GM06990 (cell line): Measurements from ENCODE around the gene VSIG4.

Source experiments
- DNase-seq: peaks from one replicate; pipeline ENCODE4 v3.0.0-alpha.2; 2011; ENCODE audit not compliant: insufficient read length; ENCODE audit errors: extremely low read depth
- H3K27me3 ChIP-seq: replicated peaks from 2 replicates; pipeline ENCODE4 v1.6.0; 2011; ENCODE audit warnings: low read length; ENCODE audit not compliant: control insufficient read depth, insufficient read depth
- H3K36me3 ChIP-seq: 2 replicates; pipeline ENCODE4 v1.5.1; 2011; ENCODE audit warnings: low read length; ENCODE audit not compliant: control insufficient read depth, insufficient read depth
- H3K4me3 ChIP-seq: replicated peaks from 2 replicates; pipeline ENCODE4 v1.5.1; 2011; ENCODE audit warnings: low read depth, mild to moderate bottlenecking, control low read depth, low read length
- CTCF ChIP-seq: IDR thresholded peaks from 2 replicates; pipeline ENCODE4 v1.5.1; 2011; ENCODE audit warnings: low read length, control low read depth, mild to moderate bottlenecking, inconsistent platforms; ENCODE audit not compliant: insufficient read depth, poor library complexity, severe bottlenecking

Gene VSIG4

GRCh38 chrX:66022632-66023384 lies 17.1 kb downstream of the VSIG4 start:
- Histone ChIP-seq H3K4me3 (no peak overlapping the region), H3K36me3 (no peaks in the 10 kb centered on the region), H3K27me3 (no peaks in the 10 kb centered on the region)
- TF ChIP-seq CTCF = peak; percentile 36
- no peak for DNase-seq

GRCh38 chrX:66021765-66022631 lies 17.9 kb downstream of the VSIG4 start:
- Histone ChIP-seq H3K4me3 (no peak overlapping the region), H3K36me3 (no peaks in the 10 kb centered on the region), H3K27me3 (no peaks in the 10 kb centered on the region)
- no peak for DNase-seq
- TF ChIP-seq CTCF = no peak

DNA sequence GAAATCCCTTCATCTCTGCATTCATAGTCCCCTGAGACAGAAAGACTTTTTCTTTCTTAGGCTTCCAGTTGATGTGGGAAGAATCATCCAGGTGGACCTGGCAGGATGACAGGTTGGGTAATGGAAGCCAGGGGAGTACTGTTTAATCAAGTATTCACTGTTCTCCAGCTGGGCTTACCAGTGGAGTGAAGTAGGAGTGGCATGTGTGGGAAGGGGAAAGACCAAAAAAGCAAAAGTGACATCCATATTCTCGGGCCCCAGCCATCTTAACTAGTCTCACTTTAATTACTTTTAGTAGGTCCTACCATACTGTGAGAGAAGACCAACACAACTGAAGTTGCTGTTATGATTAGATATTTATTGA lies 18.5 kb downstream of the VSIG4 start:
- H3K4me3 ChIP-seq = no peak overlapping the region
- H3K27me3 ChIP-seq = no peaks in the 10 kb centered on the region
- H3K36me3 ChIP-seq = no peaks in the 10 kb centered on the region
- no peak for DNase-seq
- TF ChIP-seq CTCF = no peak

- DNase-seq = no peak
- H3K4me3 ChIP-seq = no peak overlapping the region
- H3K27me3 ChIP-seq = no peaks in the 10 kb centered on the region
- H3K36me3 ChIP-seq = no peaks in the 10 kb centered on the region
- no peak for TF ChIP-seq CTCF
These were observed 19.1 kb downstream of the VSIG4 start for GRCh38 chrX:66020631-66021334.

DNA sequence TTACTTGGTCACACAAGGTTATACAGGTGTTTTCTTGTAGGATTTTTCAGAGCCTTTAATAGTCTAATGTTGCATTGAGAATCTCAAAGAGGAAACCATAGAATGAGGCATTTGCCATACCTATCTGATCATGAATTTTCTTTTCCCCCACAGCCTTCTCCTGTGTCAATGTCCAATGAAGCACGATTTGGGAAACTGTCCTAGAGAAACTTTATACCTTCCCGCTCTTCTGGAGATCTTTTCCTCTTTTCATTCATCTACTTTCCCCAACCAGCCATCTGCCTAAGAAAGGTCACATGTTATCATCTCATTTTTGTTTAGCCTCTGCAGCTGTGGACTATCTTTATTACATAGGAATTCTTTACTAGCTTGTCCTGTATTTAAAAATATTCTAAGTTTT lies 19.9 kb downstream of the VSIG4 start:
- Histone ChIP-seq H3K27me3 (no peaks in the 10 kb centered on the region), H3K36me3 (no peaks in the 10 kb centered on the region), H3K4me3 (no peak overlapping the region)
- TF ChIP-seq CTCF = no peak
- no peak for DNase-seq
